ENCODE data around the gene C16orf89. TPM values are rescaled to one million over a fixed set of nuclear protein-coding genes. Genes with fewer than 3 reads are reported as not detected.
"Not testable (repeated sequence)": the region's sequence is repeated elsewhere in the genome, so short reads cannot be mapped to it uniquely, and the experiment has no call there.

Gene C16orf89
- polyA plus RNA-seq, 4 donors, result 1.1 to 2.8 (median 2.5) TPM; not detected in 1

DNA sequence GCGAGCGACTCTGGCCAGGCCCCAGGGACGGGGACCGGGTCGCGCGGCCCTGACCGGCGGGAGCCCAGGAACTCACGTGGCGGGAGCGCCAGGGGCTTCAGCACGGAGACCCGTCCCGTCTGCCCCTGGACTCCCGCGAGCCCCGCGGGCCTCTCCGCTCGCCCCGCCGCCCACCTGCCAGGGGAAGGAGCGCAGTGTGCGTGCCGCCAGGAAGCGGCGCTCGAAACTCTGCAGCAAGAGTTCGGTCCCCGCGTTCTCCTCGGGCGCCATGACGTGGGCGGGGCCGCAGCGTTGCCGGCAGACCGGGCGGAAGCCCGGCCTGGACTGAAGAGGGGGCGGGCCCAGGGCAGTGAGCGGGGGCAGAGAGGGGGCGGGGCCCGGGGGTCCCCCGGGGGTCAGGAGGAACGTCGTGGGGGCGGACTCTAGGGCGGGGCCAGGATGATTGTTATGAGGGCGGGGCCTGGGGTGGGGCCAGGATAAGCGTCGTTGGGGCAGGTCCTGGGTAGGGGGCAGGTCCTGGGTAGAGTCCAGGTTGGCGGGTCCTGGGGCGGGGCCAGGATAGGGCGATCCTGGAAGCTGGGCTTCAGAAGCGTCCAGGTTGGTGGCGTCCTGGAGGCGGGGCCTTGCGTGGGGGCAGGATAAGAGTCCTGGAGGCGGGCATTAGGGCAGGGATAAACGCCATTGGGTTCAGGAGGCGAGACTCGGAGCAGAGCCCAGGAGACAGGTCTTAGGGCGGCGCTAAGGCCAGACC lies 31.9 kb upstream of the C16orf89 start, which contains the start of gene EEF2KMT:
EEF2KMT (minus strand) TSS at position 326 of the 751 bp plus-strand sequence; CDS start at position 270, 56 bp downstream.
- FAIRE-seq; H3K9me3 ChIP-seq (ENCODE audit: control insufficient read depth in 2 of 2, insufficient read depth in 1 of 2, low read depth in 1 of 2, low read length in 1 of 2); H3K27me3 ChIP-seq (ENCODE audit: control insufficient read depth in 3 of 3, insufficient read depth in 3 of 3, low read length in 3 of 3); H3K4me1 ChIP-seq (ENCODE audit: control insufficient read depth in 3 of 3, insufficient read depth in 2 of 3, low read depth in 1 of 3, low read length in 2 of 3); H3K36me3 ChIP-seq (ENCODE audit: control insufficient read depth in 3 of 3, insufficient read depth in 2 of 3, low read depth in 1 of 3, low read length in 3 of 3): not testable (repeated sequence)
- Histone ChIP-seq H3K27ac (ENCODE audit: low read depth in 1 of 3, low read length in 2 of 3) (peak within 1 kb of the TSS; percentile 74 to 88 (median 83)), H3K4me3 (ENCODE audit: low read depth in 1 of 3, low read length in 3 of 3) (peak within 1 kb of the TSS; percentile 51 to 71 (median 61))
- peak; percentile 98 to 99 for DNase-seq
- WGBS, 3 donors, result 1% methylated on average over 48 to 67 of the region's 67 CpGs

DNA sequence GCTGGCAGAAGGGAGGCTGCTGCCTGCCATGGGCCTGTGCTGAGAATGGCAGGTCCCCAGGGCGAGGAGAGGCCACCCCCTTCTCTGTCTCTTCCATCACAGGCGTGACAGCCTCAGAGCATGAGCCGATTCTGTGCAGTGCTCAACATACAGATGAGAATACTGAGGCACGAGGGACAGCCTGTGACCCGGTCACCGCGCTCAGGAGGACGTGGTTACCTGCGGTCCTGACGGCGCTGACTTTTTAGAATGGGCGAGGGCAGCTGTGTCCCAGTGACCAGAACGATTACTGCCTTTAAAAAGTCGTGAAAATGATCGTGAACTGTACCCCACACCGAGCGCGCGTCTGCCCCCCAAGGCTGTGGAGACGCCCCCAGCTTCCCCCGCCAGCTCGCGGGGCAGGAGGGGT lies 31.3 kb upstream of the C16orf89 start:
- FAIRE-seq, result not testable (repeated sequence)
- WGBS, 3 donors, result 0% methylated on average over 22 to 23 of the region's 23 CpGs
- peak; percentile 29 to 38 for DNase-seq

DNA sequence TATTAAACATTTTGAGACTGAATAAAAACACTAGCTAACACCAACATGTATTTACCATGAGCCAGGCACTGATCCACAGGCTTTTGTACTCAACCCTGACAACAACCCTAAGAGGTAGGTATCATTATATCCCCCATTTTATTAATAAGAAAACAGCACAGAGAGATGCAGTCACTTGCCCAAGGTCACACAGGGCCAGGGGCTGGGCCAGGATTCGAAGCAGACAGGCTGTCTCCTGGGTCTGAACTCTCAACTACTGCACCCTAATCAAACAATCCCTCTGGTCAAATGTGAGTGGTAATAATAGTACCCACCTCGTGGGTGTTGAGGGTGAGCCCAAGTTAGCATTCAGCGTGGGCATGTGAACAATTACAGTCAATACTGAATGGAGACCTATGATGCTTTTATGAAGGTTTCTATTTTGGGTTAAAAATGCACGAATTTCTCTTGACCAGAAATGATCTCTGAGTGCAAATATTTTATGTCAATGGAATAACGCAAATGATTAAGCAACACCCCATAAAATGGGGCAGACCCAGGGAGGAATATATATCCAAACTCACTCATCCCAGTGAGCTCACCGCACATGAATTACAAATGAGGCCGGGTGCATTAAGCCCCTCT lies 30.8 kb upstream of the C16orf89 start:
- not testable (repeated sequence) for FAIRE-seq; H3K27me3 ChIP-seq (ENCODE audit: control insufficient read depth in 3 of 3, insufficient read depth in 3 of 3, low read length in 3 of 3); H3K4me1 ChIP-seq (ENCODE audit: control insufficient read depth in 3 of 3, insufficient read depth in 2 of 3, low read depth in 1 of 3, low read length in 2 of 3); H3K27ac ChIP-seq (ENCODE audit: low read depth in 1 of 3, low read length in 2 of 3); DNase-seq; H3K36me3 ChIP-seq (ENCODE audit: control insufficient read depth in 3 of 3, insufficient read depth in 2 of 3, low read depth in 1 of 3, low read length in 3 of 3); H3K9me3 ChIP-seq (ENCODE audit: control insufficient read depth in 2 of 2, insufficient read depth in 1 of 2, low read depth in 1 of 2, low read length in 1 of 2)
- peak overlapping the region in 2 of 3 donors; percentile 51 to 71 for H3K4me3 ChIP-seq (ENCODE audit: low read depth in 1 of 3, low read length in 3 of 3)
- WGBS, 3 donors, result 19 to 25% (median 22%) methylated on average over 5 to 7 of the region's 7 CpGs

More for the DNA sequence above, 31.3 kb upstream of the C16orf89 start:
- Histone ChIP-seq H3K4me3 (ENCODE audit: low read depth in 1 of 3, low read length in 3 of 3) (peak overlapping the region in 2 of 3 donors; percentile 51 to 71), H3K27ac (ENCODE audit: low read depth in 1 of 3, low read length in 2 of 3) (peak overlapping the region in 2 of 3 donors; percentile 35 to 72)
- H3K4me1 ChIP-seq (ENCODE audit: control insufficient read depth in 3 of 3, insufficient read depth in 2 of 3, low read depth in 1 of 3, low read length in 2 of 3); H3K27me3 ChIP-seq (ENCODE audit: control insufficient read depth in 3 of 3, insufficient read depth in 3 of 3, low read length in 3 of 3); H3K9me3 ChIP-seq (ENCODE audit: control insufficient read depth in 2 of 2, insufficient read depth in 1 of 2, low read depth in 1 of 2, low read length in 1 of 2); H3K36me3 ChIP-seq (ENCODE audit: control insufficient read depth in 3 of 3, insufficient read depth in 2 of 3, low read depth in 1 of 3, low read length in 3 of 3): not testable (repeated sequence)

DNA sequence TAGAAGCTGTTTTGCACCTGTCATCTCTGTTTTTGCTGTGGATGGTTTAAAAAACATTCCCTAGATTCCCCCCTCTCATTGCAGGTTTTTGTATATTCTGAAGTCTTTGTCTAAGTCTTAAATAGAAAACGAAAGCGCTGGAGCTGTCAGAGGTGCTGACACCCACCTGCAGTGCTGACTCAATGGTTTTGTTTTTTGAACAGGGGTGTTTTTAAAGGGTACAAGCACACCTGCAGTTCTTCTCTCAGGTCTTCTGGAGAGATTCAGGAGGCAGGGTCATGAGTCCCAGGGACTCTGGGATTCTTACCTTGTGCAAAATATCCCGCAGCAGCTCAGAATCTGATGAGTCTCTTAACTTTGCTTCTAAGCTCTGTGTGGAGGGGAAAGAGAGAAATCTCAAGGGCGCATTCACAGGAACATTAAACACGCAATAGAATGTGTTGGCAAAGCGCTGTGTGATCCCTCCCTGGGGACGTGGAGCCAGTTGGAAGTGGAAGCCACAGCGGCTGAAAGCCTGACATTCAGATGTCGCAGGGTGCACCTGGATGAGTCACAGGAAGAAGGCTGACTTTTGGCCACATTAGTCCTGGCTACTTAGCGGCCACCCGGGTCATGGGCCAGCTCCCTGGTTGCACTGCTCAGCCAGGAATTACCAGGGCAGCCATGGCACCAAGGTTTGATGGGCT lies 29.5 kb upstream of the C16orf89 start:
- FAIRE-seq; H3K27ac ChIP-seq (ENCODE audit: low read depth in 1 of 3, low read length in 2 of 3); H3K4me1 ChIP-seq (ENCODE audit: control insufficient read depth in 3 of 3, insufficient read depth in 2 of 3, low read depth in 1 of 3, low read length in 2 of 3); H3K4me3 ChIP-seq (ENCODE audit: low read depth in 1 of 3, low read length in 3 of 3); H3K36me3 ChIP-seq (ENCODE audit: control insufficient read depth in 3 of 3, insufficient read depth in 2 of 3, low read depth in 1 of 3, low read length in 3 of 3); H3K9me3 ChIP-seq (ENCODE audit: control insufficient read depth in 2 of 2, insufficient read depth in 1 of 2, low read depth in 1 of 2, low read length in 1 of 2); H3K27me3 ChIP-seq (ENCODE audit: control insufficient read depth in 3 of 3, insufficient read depth in 3 of 3, low read length in 3 of 3): not testable (repeated sequence)
- DNase-seq, result peak in 1 of 2 donors; percentile 26
- WGBS, 3 donors, result 61 to 71% (median 65%) methylated on average over 11 of the region's 11 CpGs

DNA sequence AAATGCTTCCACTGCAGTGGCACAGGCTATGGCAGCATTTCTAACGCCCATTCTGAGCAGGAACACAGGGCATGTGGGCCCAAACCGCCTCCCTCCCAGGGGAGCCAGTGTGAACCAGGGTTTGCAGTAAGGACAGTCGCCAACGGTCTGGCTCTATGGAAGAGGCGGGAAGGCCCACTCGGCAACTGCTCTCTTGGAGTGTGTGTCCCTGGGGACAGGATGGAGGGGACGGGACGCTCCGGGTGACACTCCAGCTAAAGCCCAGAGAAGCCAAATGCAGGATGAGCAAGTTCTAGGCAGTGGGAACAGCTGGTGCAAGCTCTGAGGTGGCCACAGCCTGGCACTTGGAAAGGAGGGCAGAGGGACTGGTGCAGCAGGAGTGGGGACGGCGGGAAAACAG lies 28.0 kb upstream of the C16orf89 start:
- peaks cover 0 to 16% (median 0%) of the 10 kb centered on the region in 3 donors for H3K36me3 ChIP-seq (ENCODE audit: control insufficient read depth in 3 of 3, insufficient read depth in 2 of 3, low read depth in 1 of 3, low read length in 3 of 3)
- not testable (repeated sequence) for H3K4me1 ChIP-seq (ENCODE audit: control insufficient read depth in 3 of 3, insufficient read depth in 2 of 3, low read depth in 1 of 3, low read length in 2 of 3); H3K4me3 ChIP-seq (ENCODE audit: low read depth in 1 of 3, low read length in 3 of 3); H3K9me3 ChIP-seq (ENCODE audit: control insufficient read depth in 2 of 2, insufficient read depth in 1 of 2, low read depth in 1 of 2, low read length in 1 of 2); H3K27me3 ChIP-seq (ENCODE audit: control insufficient read depth in 3 of 3, insufficient read depth in 3 of 3, low read length in 3 of 3); DNase-seq; FAIRE-seq; H3K27ac ChIP-seq (ENCODE audit: low read depth in 1 of 3, low read length in 2 of 3)
- 74 to 89% (median 84%) methylated on average over 9 to 11 of the region's 11 CpGs for WGBS, 3 donors

DNA sequence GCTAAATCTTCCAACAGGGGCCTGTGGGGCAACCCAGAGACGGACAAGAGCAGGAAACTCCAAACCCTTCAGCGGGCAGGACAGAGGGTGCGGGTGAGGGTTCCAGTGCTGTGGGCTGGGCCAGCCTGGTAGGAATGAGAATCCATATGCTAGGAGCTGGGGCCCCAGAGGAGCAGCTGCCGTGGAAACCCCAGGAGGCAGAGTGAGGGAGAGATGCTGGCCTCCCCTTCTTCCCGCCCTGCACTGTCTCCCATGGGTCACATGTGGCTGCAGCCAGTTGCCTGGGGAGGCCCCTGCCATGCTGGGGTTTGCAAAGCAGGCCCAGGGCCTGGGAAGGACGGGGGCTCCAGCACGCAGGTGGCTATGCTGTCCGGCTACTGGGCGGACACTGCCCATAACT lies 27.3 kb upstream of the C16orf89 start:
- H3K27ac ChIP-seq (ENCODE audit: low read depth in 1 of 3, low read length in 2 of 3); DNase-seq; H3K9me3 ChIP-seq (ENCODE audit: control insufficient read depth in 2 of 2, insufficient read depth in 1 of 2, low read depth in 1 of 2, low read length in 1 of 2); H3K4me3 ChIP-seq (ENCODE audit: low read depth in 1 of 3, low read length in 3 of 3); FAIRE-seq; H3K4me1 ChIP-seq (ENCODE audit: control insufficient read depth in 3 of 3, insufficient read depth in 2 of 3, low read depth in 1 of 3, low read length in 2 of 3); H3K27me3 ChIP-seq (ENCODE audit: control insufficient read depth in 3 of 3, insufficient read depth in 3 of 3, low read length in 3 of 3): not testable (repeated sequence)
- WGBS, 3 donors, result 89 to 95% (median 94%) methylated on average over 5 to 9 of the region's 9 CpGs
- peaks cover 0 to 22% (median 0%) of the 10 kb centered on the region in 3 donors for H3K36me3 ChIP-seq (ENCODE audit: control insufficient read depth in 3 of 3, insufficient read depth in 2 of 3, low read depth in 1 of 3, low read length in 3 of 3)

DNA sequence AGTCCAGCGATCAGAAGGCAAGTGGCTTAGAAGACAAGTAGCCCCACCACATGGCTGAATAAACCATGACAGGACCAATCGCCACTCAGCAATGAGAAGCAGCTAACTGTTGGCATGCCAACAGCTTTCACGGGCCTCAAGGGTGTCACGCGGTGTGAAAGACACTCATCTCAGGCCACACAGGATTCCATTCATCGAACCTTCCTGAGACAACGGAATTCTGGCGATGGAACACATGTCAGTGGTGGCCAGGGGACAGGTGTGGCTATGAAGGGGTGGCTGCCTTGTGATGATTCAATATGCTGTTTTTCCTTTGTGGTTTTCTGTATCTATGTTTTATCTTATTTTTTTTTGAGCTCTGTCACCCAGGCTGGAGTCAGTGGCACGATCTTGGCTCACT lies 24.8 kb upstream of the C16orf89 start:
- not testable (repeated sequence) for H3K4me3 ChIP-seq (ENCODE audit: low read depth in 1 of 3, low read length in 3 of 3); H3K4me1 ChIP-seq (ENCODE audit: control insufficient read depth in 3 of 3, insufficient read depth in 2 of 3, low read depth in 1 of 3, low read length in 2 of 3); H3K9me3 ChIP-seq (ENCODE audit: control insufficient read depth in 2 of 2, insufficient read depth in 1 of 2, low read depth in 1 of 2, low read length in 1 of 2); FAIRE-seq; DNase-seq; H3K27ac ChIP-seq (ENCODE audit: low read depth in 1 of 3, low read length in 2 of 3); H3K27me3 ChIP-seq (ENCODE audit: control insufficient read depth in 3 of 3, insufficient read depth in 3 of 3, low read length in 3 of 3)
- 93 to 96% (median 96%) methylated on average over 9 of the region's 9 CpGs for WGBS, 3 donors
- H3K36me3 ChIP-seq (ENCODE audit: control insufficient read depth in 3 of 3, insufficient read depth in 2 of 3, low read depth in 1 of 3, low read length in 3 of 3), result peaks cover under 1 to 28% (median 1%) of the 10 kb centered on the region in 3 donors

DNA sequence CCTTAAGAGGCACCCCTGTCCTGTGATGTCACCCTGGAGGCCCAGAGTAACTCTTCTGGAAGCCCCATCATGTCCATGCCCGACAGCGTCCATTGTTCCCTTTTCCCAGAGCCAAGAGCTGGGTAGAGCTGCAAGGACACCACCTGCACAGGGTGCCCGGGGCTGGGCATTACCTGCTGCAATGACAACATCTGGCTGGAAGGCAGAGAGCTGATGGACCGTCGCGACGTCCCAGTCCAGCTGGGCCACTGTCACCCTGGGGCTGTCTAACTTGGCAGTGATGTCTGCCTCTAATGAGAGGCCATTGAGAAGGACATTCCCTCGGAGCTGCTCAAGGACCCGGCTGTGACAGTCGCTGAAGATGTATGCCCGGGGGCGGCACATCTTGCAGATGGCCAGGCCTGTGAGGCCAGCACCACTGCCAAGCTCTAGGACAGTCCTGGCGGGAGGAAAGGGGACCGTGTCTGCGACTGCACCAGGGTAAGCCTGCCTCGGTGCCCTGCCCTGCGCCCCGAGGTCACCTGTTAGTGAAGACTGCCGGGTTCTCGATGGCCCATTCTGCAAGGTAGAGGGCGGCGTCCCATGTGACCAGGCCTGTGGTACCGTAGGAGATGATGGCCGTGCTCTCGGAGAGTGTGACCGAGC lies 24.3 kb upstream of the C16orf89 start:
- DNase-seq; H3K4me3 ChIP-seq (ENCODE audit: low read depth in 1 of 3, low read length in 3 of 3); H3K9me3 ChIP-seq (ENCODE audit: control insufficient read depth in 2 of 2, insufficient read depth in 1 of 2, low read depth in 1 of 2, low read length in 1 of 2); FAIRE-seq; H3K27me3 ChIP-seq (ENCODE audit: control insufficient read depth in 3 of 3, insufficient read depth in 3 of 3, low read length in 3 of 3); H3K4me1 ChIP-seq (ENCODE audit: control insufficient read depth in 3 of 3, insufficient read depth in 2 of 3, low read depth in 1 of 3, low read length in 2 of 3); H3K27ac ChIP-seq (ENCODE audit: low read depth in 1 of 3, low read length in 2 of 3): not testable (repeated sequence)
- peaks cover 2 to 31% (median 2%) of the 10 kb centered on the region in 3 donors for H3K36me3 ChIP-seq (ENCODE audit: control insufficient read depth in 3 of 3, insufficient read depth in 2 of 3, low read depth in 1 of 3, low read length in 3 of 3)
- WGBS, 3 donors, result 89 to 92% (median 90%) methylated on average over 24 to 26 of the region's 26 CpGs
